Trophoblast cell (in vitro differentiated cells and primary cell): ENCODE results near the gene CWC22.

Experiments used
- DNase-seq, 2 donors: peaks; one replicate each; pipeline ENCODE4 v3.0.0-alpha.2; 2016
- H2AFZ ChIP-seq: 2 replicates; pipeline ENCODE4 v1.6.1; 2013; ENCODE audit warnings: low read length, moderate library complexity, mild to moderate bottlenecking; ENCODE audit not compliant: insufficient read depth, poor library complexity
- H2AK5ac ChIP-seq: 2 replicates; pipeline ENCODE4 v1.6.1; 2013; ENCODE audit warnings: mild to moderate bottlenecking, low read length
- H2BK120ac ChIP-seq: 2 replicates; pipeline ENCODE4 v1.6.1; 2013; ENCODE audit warnings: low read length, mild to moderate bottlenecking, moderate library complexity; ENCODE audit not compliant: insufficient read depth, poor library complexity
- H2BK12ac ChIP-seq: 2 replicates; pipeline ENCODE4 v1.6.1; 2013; ENCODE audit warnings: mild to moderate bottlenecking, low read length, moderate library complexity
- H2BK5ac ChIP-seq: 2 replicates; pipeline ENCODE4 v1.6.1; 2013; ENCODE audit warnings: low read length, low read depth, moderate library complexity, mild to moderate bottlenecking; ENCODE audit not compliant: poor library complexity
- H3K14ac ChIP-seq: 2 replicates; pipeline ENCODE4 v1.6.1; 2013; ENCODE audit warnings: mild to moderate bottlenecking, low read length
- H3K18ac ChIP-seq: 2 replicates; pipeline ENCODE4 v1.6.1; 2013; ENCODE audit warnings: mild to moderate bottlenecking, low read length
- H3K23ac ChIP-seq: 2 replicates; pipeline ENCODE4 v1.6.1; 2013; ENCODE audit warnings: low read length
- H3K27ac ChIP-seq: 2 replicates; pipeline ENCODE4 v1.5.1; 2013; ENCODE audit warnings: low read depth, mild to moderate bottlenecking, inconsistent platforms, low read length, moderate library complexity
- H3K27me3 ChIP-seq: 2 replicates; pipeline ENCODE4 v1.6.1; 2013; ENCODE audit warnings: inconsistent platforms, mild to moderate bottlenecking, low read length, moderate library complexity; ENCODE audit not compliant: insufficient read depth
- H3K36me3 ChIP-seq, 2 experiments: 1 replicate in 1 of 2; 2 replicates in 1 of 2; pipeline ENCODE4 v1.6.1; 2013; ENCODE audit warnings: low read length in 2 of 2, mild to moderate bottlenecking in 2 of 2, moderate library complexity in 1 of 2; ENCODE audit not compliant: insufficient read depth in 2 of 2, control insufficient read depth in 1 of 2
- H3K4ac ChIP-seq: 2 replicates; pipeline ENCODE4 v1.6.1; 2013; ENCODE audit warnings: low read depth, mild to moderate bottlenecking, low read length, moderate library complexity
- H3K4me1 ChIP-seq, 2 experiments: 1 replicate in 1 of 2; 2 replicates in 1 of 2; pipeline ENCODE4 v1.6.1; 2013; ENCODE audit warnings: low read length in 2 of 2, mild to moderate bottlenecking in 2 of 2, moderate library complexity in 1 of 2; ENCODE audit not compliant: insufficient read depth in 2 of 2, control insufficient read depth in 1 of 2
- H3K4me2 ChIP-seq: 2 replicates; pipeline ENCODE4 v1.6.1; 2013; ENCODE audit warnings: inconsistent platforms, mild to moderate bottlenecking, low read length, moderate library complexity
- H3K4me3 ChIP-seq: 2 replicates; pipeline ENCODE4 v1.5.1; 2013; ENCODE audit warnings: mild to moderate bottlenecking, low read depth, low read length, inconsistent platforms
- H3K79me1 ChIP-seq: one replicate; pipeline ENCODE4 v1.6.1; 2013; ENCODE audit warnings: low read length
- H3K79me2 ChIP-seq: 2 replicates; pipeline ENCODE4 v1.6.1; 2013; ENCODE audit warnings: low read length, mild to moderate bottlenecking; ENCODE audit not compliant: control insufficient read depth, insufficient read depth, poor library complexity
- H3K9ac ChIP-seq: 2 replicates; pipeline ENCODE4 v1.6.1; 2013; ENCODE audit warnings: mild to moderate bottlenecking, low read length
- H3K9me3 ChIP-seq: 2 replicates; pipeline ENCODE4 v1.6.1; 2013; ENCODE audit warnings: low read depth, mild to moderate bottlenecking, control low read depth, inconsistent platforms, low read length; ENCODE audit not compliant: insufficient read depth
- H4K12ac ChIP-seq: 2 replicates; pipeline ENCODE4 v1.6.1; 2013; ENCODE audit warnings: low read depth, mild to moderate bottlenecking, low read length, moderate library complexity
- H4K8ac ChIP-seq: 2 replicates; pipeline ENCODE4 v1.6.1; 2013; ENCODE audit warnings: low read depth, mild to moderate bottlenecking, low read length, moderate library complexity
- H4K91ac ChIP-seq: one replicate; pipeline ENCODE4 v1.6.1; 2013; ENCODE audit warnings: low read depth, mild to moderate bottlenecking, low read length, moderate library complexity
- WGBS: extraction: QIAGEN DNeasy Blood & Tissue Kit; methylation state at CpG from one replicate; pipeline ENCODE4 v1.1.7; 2013; ENCODE audit warnings: missing lambda C conversion rate; ENCODE audit not compliant: insufficient read length, insufficient coverage; ENCODE audit errors: extremely low coverage; 5-methylcytosine and 5-hydroxymethylcytosine counted together

The CWC22 gene

GRCh38 chr2:180003559-180003958, 3.5 kb downstream of the CWC22 start:
- no peak overlapping the region for H2BK12ac ChIP-seq
- peak; percentile 1 to 35 for DNase-seq
- no peaks in the 10 kb centered on the region for H3K9me3 ChIP-seq
- H4K91ac ChIP-seq: no peak overlapping the region
- no peak overlapping the region for H3K4me3 ChIP-seq
- H2AFZ ChIP-seq: no peak overlapping the region
- no peak overlapping the region for H3K27ac ChIP-seq
- H3K23ac ChIP-seq: no peak overlapping the region
- no peaks in the 10 kb centered on the region for H3K27me3 ChIP-seq
- H3K4ac ChIP-seq: no peak overlapping the region
- no peak overlapping the region for H4K8ac ChIP-seq
- no peak overlapping the region for H3K18ac ChIP-seq
- H2BK120ac ChIP-seq: no peak overlapping the region
- no peaks in the 10 kb centered on the region for H3K36me3 ChIP-seq
- WGBS: no CpG with 5 or more reads among the region's 2 CpGs
- no peak overlapping the region for H2AK5ac ChIP-seq
- H2BK5ac ChIP-seq: no peak overlapping the region
- no peak overlapping the region for H4K12ac ChIP-seq
- no peak overlapping the region for H3K4me2 ChIP-seq
- H3K9ac ChIP-seq: no peak overlapping the region
- no peaks in the 10 kb centered on the region for H3K4me1 ChIP-seq
- no peak overlapping the region for H3K14ac ChIP-seq
- H3K79me1 ChIP-seq: peaks cover 7% of the 10 kb centered on the region
- peaks cover 3% of the 10 kb centered on the region for H3K79me2 ChIP-seq

GRCh38 chr2:180003073-180003472, 4.0 kb downstream of the CWC22 start:
- H3K27ac ChIP-seq: no peak overlapping the region
- no CpG with 5 or more reads among the region's 1 CpG for WGBS

GRCh38 chr2:180002198-180002770, 4.8 kb downstream of the CWC22 start:
- WGBS: no CpG with 5 or more reads among the region's 2 CpGs
- Histone ChIP-seq H4K8ac (no peak overlapping the region), H3K27ac (no peak overlapping the region), H3K79me1 (peaks cover 7% of the 10 kb centered on the region), H3K9ac (no peak overlapping the region), H4K91ac (no peak overlapping the region), H2BK120ac (no peak overlapping the region), H2AFZ (no peak overlapping the region), H3K4ac (no peak overlapping the region), H3K4me1 (no peaks in the 10 kb centered on the region), H2BK12ac (no peak overlapping the region), H3K79me2 (peaks cover 3% of the 10 kb centered on the region), H3K4me2 (no peak overlapping the region), H3K36me3 (no peaks in the 10 kb centered on the region), H2BK5ac (no peak overlapping the region), H3K9me3 (no peaks in the 10 kb centered on the region), H3K27me3 (no peaks in the 10 kb centered on the region), H3K23ac (no peak overlapping the region), H3K4me3 (no peak overlapping the region), H3K18ac (no peak overlapping the region), H3K14ac (no peak overlapping the region), H4K12ac (no peak overlapping the region), H2AK5ac (no peak overlapping the region)
- DNase-seq: no peak

More at GRCh38 chr2:180003073-180003472, 4.0 kb downstream of the CWC22 start:
- no peak overlapping the region for H3K14ac ChIP-seq
- peaks cover 3% of the 10 kb centered on the region for H3K79me2 ChIP-seq
- H3K9ac ChIP-seq: no peak overlapping the region
- H2AFZ ChIP-seq: no peak overlapping the region
- H3K23ac ChIP-seq: no peak overlapping the region
- H3K4me3 ChIP-seq: no peak overlapping the region
- no peak overlapping the region for H2BK12ac ChIP-seq
- H2BK5ac ChIP-seq: no peak overlapping the region
- H3K18ac ChIP-seq: no peak overlapping the region
- no peak overlapping the region for H4K12ac ChIP-seq
- H3K9me3 ChIP-seq: no peaks in the 10 kb centered on the region
- no peaks in the 10 kb centered on the region for H3K27me3 ChIP-seq
- H3K4ac ChIP-seq: no peak overlapping the region
- no peak overlapping the region for H4K8ac ChIP-seq
- no peak for DNase-seq
- no peak overlapping the region for H2BK120ac ChIP-seq
- no peak overlapping the region for H2AK5ac ChIP-seq
- no peaks in the 10 kb centered on the region for H3K4me1 ChIP-seq
- no peak overlapping the region for H3K4me2 ChIP-seq
- H4K91ac ChIP-seq: no peak overlapping the region
- peaks cover 7% of the 10 kb centered on the region for H3K79me1 ChIP-seq
- no peaks in the 10 kb centered on the region for H3K36me3 ChIP-seq

GRCh38 chr2:180001726-180002125, 5.4 kb downstream of the CWC22 start:
- Histone ChIP-seq H3K4me1 (no peaks in the 10 kb centered on the region), H3K14ac (no peak overlapping the region), H3K27me3 (no peaks in the 10 kb centered on the region), H2BK120ac (no peak overlapping the region), H3K27ac (no peak overlapping the region), H3K23ac (no peak overlapping the region), H3K36me3 (no peaks in the 10 kb centered on the region), H3K4me3 (no peak overlapping the region), H3K9me3 (no peaks in the 10 kb centered on the region), H3K18ac (no peak overlapping the region), H4K8ac (no peak overlapping the region), H4K12ac (no peak overlapping the region), H2BK5ac (no peak overlapping the region), H3K79me2 (peaks cover 2% of the 10 kb centered on the region), H3K79me1 (peaks cover 2% of the 10 kb centered on the region), H4K91ac (no peak overlapping the region), H2AK5ac (no peak overlapping the region), H2AFZ (no peak overlapping the region), H3K9ac (no peak overlapping the region), H3K4ac (no peak overlapping the region), H2BK12ac (no peak overlapping the region), H3K4me2 (no peak overlapping the region)
- no CpG with 5 or more reads among the region's 1 CpG for WGBS
- peak in 1 of 2 donors; percentile 29 for DNase-seq
